Erythroblast (primary cell): ENCODE results near the gene NUP93.
"Not testable (repeated sequence)": the region's sequence is repeated elsewhere in the genome, so short reads cannot be mapped to it uniquely, and the experiment has no call there.

Source experiments
- DNase-seq, 2 experiments: peaks; one replicate each; lab custom pipeline; 2025; lab: John Stamatoyannopoulos, UW
- GATA1 ChIP-seq: IDR thresholded peaks from 2 replicates; pipeline ENCODE4 v1.6.1; 2011; ENCODE audit warnings: low read depth, mild to moderate bottlenecking, control low read depth, low read length, moderate library complexity
- POLR2A ChIP-seq: IDR thresholded peaks from 2 replicates; pipeline ENCODE4 v1.6.1; 2011; ENCODE audit warnings: mild to moderate bottlenecking, low read length

The NUP93 gene

DNA sequence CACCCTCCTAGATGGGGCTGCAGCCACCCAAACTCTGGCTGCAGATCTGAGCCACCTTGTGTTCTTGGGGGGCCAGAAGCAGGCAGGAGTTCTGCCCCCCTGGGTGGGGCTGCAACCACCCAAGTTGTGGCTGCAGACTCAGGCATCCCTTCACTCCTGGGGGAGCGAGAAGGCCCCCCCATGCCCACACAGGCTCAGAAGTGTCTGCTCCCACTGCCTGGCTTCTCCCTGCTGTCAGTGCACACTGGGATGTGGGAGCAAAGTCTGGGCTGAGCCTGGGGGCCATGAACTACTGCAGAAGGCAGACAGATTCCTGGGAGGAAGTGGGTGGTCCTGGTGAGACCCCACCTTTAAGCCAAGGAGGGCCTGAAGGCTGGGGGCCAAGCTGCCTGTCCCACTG is 34.7 kb upstream of the NUP93 start:
- DNase-seq, result no peak

DNA sequence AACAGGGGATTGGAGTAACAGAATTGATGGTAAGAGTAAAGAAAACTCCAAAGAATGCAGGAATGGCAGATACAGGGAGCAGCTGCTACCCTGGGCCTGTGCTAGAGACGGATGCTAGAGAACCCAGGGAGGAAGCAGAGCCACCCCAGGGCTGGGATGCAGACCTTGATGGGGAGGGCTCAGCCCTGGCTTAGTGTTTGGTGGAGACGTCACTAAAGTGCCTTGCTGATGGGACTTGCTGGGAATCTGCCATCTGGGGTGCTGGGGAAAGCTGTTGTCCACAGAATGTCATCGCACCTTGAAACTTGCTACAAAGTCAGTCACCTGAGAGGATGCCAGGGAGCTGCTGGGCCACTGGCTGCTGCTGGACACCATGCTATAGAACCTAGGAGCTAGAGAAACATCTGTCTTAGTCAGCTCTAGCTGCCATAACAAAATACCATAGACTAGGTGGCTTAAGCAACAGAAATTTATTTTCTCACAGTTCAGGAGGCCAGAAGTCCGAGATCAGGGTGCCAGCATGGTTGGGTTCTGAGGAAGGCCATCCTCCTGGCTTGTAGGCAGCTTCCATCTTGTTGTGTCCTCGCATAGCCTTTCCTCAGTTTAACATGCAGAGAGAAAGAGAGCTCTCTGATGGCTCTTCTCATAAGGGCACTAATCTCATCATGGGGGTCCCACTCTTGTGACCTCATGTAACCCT is 32.3 kb upstream of the NUP93 start:
- no peak for TF ChIP-seq POLR2A
- no peak for TF ChIP-seq GATA1
- no peak for DNase-seq

More for the DNA sequence above, 34.7 kb upstream of the NUP93 start:
- TF ChIP-seq GATA1 (no peak), POLR2A (no peak)

DNA sequence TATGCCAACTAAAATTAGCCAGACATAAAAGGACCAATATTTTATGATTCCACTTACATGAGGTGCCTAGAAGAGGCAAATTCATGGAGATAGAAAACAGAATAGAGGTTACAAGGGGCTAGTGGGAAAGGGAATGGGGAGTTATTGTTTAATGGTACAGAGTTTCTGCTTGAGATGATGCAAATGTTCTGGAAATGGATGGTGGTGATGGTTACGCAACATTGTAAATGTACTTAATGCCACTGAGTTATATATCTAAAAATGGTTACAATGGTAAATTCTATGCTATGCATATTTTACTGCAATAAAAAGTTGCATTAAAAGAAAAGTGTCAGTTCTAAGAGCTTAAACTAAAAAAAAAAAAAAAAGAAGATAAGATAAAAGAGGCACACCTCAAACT is 29.7 kb upstream of the NUP93 start:
- DNase-seq, result no peak
- TF ChIP-seq GATA1 (no peak), POLR2A (no peak)

DNA sequence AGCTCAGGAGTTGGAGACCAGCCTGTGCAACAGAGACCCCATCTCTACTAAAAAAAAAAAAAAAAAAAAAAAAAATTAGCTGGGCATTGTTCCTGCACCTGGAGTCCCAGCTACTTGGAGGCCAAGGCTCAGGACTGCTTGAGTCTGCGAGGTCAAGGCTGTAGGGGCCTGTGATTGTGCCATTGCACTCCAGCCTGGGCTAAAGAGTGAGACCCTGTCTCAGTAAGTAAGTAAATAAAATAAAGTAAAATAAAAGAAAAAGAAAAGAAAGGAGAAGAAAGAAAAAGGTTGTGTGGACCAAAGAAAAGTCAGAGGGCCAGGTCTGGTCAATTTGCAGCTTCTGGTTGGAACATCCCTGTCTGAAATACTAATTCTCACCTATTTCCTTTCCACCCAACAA is 29.3 kb upstream of the NUP93 start:
- TF ChIP-seq POLR2A (no peak), GATA1 (no peak)
- DNase-seq, result no peak

DNA sequence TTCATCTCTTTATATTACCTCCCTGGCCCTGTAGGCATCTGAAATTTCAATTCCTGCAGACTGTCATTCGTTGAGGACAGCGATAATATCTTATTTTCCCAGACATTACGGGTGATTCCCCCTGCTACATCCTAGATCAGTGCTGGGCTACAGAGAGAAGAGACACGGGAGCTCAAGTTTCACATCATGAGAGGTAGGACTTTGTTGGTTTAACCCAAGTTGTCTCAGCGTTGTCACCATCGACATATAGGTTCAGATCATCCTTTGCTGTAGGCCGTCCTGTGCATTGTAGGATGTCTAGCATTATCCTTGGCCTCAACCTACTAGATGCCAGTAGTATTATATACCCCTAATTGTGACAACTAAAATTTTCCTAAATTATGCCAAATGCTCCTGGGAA is 28.4 kb upstream of the NUP93 start:
- TF ChIP-seq POLR2A, result no peak
- no peak for TF ChIP-seq GATA1
- DNase-seq, result no peak

DNA sequence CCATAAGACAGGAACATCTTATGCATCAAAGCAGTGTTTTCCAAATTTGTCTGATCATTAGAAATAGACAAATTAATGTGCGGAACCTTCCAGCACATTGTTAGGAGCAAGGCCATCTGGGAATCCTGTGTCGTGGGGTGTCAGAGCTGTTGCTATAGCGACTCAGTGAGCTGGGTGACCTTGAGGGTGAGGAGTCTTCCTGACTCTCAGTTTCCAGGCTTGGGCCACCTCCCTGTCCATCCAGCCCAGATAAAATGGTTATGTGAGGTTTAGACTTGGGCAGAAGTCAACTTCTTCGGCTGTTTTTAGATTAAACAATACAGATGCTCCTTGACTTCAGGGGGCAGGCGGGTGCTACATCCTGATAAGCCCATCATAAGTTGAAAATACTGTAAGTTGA is 27.1 kb upstream of the NUP93 start:
- TF ChIP-seq POLR2A (no peak), GATA1 (no peak)
- peak in 1 of 2 experiments; percentile 21 for DNase-seq

DNA sequence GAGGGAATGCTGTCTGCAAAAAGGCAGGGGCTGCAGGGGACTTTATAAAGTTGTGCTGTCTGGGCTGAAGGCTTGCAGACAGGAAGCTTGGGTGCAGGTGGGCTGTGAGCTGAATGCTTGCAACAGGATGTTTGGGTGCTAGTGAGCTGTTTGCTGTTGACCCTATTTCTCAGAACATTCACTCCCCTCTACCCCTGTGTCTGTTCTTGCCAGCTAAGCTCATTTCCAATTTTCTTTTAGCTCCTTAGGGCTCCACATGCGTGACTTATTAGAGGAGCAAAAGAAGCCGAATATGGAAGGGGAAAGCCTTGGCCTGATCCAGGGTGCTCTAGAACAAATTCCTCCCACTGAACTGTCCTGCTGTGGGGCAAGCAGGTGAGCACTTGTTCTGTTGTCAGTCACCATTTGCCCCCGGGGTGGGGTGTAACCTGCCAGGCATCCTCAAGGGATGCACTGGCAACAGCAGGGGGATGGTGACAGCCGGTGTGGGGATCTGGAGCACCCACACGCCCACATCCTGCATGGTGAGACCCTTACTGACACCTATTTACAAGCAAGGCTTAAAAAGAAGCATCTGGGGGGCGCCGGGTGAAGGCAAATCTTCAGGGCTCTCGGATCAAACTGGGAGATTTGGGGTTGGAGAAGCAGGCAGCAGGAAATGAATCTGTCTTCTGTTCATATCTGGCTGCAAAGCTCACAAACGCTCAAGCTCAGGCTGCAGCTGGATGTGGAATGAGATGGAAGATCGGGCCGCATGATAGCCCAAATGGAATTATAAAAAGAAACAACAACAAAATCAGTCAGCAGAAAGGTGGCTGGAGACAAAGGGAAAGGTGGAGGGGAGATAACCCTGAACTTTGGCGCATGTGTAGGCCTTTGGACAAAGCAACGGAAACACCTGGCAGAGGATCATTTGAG is 21.1 kb upstream of the NUP93 start:
- TF ChIP-seq GATA1 (no peak), POLR2A (no peak)
- no peak for DNase-seq

DNA sequence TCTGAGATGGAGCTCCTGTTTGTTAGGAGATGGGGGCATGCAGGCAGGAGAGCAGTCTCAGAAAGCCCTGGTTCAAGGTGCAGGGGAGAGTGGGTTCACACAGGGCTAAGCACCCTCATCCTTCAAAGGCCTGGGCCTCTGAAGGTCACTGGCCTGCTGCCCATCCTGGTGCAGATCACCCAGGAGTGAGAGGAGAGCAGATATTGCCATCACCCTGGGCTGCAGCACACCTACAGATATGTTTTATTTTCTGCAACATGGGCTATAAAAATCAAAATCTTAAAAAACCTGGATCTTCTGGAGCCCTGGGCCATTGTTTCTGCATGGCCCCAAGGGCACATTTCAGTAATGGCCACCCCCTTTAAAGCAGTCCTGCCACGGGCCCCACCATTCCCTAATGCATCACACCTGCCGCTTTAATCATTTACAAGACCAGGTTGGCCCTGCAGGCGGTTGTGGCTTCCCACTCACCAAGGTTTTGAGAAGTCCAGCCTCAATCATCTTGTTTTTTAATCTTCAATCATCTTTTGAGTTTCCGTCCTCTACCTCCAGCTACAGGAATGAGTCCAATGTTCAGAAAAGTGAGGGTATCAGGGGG is 20.4 kb upstream of the NUP93 start:
- no peak for TF ChIP-seq GATA1
- no peak for TF ChIP-seq POLR2A
- DNase-seq, result no peak

DNA sequence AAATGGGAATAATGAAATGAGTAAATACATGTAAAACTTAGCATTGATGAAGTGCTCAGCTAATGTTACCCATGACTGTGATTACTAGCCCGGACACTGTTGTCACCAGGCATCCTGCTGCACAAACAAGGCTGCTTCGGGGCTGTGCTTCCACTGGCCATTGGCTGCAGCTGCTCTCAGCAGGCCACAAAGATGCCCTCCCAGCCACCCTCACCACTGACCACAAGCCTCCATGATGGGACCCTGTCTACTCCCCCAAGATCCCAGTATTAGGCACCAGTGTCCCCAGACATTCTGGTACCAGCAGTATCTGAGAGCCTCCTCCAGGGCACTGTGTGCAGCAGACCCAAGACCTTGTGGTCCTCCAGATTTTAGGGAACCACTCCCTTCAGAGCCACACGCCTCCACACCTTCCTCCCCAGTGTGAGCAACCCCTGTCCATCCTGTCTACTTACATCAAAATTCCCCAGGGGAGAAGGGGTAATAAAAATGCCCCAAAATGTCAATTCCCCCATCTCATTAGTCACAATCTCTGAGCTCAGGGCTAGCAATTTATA is 19.7 kb upstream of the NUP93 start:
- TF ChIP-seq POLR2A (no peak), GATA1 (no peak)
- DNase-seq, result no peak

DNA sequence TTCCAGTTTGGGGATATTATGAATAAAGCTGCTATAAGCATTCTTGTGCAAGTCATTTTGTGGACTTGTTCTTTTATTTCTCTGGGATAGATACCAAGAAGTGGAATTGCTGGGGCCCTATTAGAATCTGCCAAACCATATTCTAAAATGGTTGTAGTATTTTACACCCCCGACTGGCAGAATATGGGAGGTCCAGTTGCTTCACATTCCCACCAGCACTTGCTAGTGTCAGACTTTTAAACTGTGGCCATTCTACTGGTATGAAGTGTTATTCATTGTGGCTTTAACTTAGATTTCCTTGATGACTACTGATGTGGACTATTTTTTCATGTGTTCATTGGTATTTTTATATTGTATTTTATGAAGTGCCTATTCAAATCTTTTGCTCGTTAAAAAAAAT is 18.1 kb upstream of the NUP93 start:
- TF ChIP-seq POLR2A (no peak), GATA1 (no peak)
- no peak for DNase-seq

DNA sequence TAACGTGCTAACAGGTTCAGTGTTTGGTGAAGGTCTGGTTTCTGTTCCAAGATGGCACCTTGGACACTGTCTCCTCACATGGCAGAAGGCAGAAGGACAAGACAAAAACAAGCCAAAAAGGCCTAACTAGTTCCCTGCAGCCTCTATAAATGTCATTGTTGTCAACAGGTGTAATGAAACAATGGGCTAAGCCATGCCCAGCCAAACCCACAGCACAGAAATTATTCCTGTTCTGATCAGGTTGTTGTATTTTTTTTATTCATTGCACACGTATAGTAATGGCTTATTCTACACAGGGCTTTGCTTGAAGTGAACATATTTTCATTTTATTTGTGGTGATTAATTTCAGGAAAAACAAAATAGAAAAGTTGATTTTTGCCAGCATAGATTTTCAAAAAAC is 16.1 kb upstream of the NUP93 start:
- no peak for TF ChIP-seq POLR2A

DNA sequence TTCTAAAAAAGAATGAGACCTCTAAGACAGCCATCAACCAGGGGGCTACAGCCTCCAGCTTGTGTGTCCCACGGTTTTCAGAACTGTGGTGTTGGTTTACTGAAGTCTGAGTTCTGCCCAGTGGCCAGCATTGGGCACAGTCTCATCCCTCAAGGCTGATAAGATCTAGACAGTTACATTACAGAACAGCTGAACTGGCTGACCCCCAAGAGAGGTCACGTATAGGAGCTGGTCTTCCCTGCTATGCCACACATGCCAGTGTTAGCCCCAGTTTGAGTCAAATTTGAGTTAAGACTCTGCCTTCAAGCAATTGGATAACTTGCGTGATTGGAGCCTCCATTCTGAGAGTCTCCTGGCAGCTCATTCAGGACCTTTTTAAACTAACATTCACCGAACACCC is 14.8 kb upstream of the NUP93 start:
- DNase-seq, result peak; percentile 34 to 49
- no peak for TF ChIP-seq GATA1
- TF ChIP-seq POLR2A, result no peak

More for the DNA sequence above, 16.1 kb upstream of the NUP93 start:
- DNase-seq, result no peak

DNA sequence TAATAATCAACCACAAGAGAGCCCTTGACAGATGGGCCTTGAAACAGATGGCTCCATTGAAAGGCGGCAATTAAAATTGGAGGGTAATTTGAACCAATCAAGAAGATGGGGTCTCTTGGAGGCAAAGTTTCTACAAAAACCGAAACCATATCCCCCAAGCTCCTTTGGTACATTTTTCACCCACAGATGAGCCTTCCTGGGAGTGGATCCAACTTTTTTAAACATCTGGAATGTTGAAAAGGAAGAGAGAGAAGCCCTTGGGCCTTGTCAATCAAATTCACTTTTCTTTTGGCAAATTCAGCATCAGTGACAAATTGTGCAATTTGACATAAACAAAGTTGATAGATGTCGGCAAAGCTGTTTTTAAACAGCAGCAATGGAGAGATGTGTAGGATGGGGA is 13.2 kb upstream of the NUP93 start:
- TF ChIP-seq POLR2A (no peak), GATA1 (no peak)
- DNase-seq, result no peak

DNA sequence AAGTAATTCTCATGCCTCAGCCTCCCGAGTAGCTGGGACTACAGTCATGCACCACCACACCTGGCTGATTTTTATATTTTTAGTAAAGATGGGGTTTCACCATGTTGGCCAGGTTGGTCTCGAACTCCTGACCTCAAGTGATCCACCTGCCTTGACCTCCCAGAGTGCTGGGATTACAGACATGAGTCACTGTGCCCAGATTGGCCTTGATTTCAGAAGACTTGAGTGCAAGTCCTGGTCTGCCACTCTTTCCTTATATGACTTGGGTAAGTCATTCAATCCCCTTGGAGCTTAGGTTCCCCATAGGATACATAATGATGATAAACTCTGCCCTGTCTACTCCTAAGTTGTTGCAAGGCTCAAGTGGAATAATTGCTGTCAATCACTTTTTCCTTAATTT is 12.4 kb upstream of the NUP93 start:
- not testable (repeated sequence) for DNase-seq
